ENCODE results near the gene TMPRSS11F.

Gene TMPRSS11F

DNA sequence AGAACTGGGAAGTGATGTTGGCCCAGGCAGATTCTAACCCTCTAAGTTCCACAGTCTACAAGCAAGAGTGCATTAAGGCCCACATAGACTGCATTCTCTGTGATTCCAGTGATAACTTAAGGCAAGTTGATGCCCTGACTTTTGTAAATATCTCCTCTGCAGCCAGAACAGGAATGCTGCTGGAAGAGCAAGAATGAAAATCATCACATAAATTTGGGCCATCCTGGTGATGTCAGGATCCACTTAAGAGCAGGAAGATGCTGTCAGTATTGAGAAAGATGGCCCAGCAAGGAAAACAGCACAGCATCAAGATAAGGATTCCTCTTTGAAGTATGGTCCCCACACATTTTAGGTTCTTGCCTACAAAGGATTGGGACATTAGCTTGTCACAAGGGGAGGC lies 52.4 kb downstream of the TMPRSS11F start:
- DNase-seq: no peak

DNA sequence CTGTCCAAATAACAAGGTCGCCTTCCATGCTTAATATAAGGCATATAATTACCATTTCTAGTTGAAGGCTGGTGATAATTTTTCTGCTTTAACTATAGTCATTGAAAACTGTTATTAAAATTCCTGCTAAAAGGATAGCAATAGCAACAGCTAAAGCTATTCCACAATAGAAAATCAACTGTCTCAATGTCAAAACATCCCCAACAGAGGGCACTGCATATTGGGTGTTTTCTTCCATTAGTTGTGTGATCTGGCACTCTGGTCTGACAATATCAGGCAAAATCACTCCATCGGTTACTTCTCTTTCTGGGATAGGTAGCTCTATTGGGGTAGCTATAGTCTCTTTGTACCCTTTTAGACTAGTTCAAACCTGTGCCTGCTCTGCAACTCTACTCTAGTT lies 53.5 kb downstream of the TMPRSS11F start:
- DNase-seq: no peak

- DNase-seq: no peak
Measured at GRCh38 chr4:68074397-68074796, 55.3 kb downstream of the TMPRSS11F start.

DNA sequence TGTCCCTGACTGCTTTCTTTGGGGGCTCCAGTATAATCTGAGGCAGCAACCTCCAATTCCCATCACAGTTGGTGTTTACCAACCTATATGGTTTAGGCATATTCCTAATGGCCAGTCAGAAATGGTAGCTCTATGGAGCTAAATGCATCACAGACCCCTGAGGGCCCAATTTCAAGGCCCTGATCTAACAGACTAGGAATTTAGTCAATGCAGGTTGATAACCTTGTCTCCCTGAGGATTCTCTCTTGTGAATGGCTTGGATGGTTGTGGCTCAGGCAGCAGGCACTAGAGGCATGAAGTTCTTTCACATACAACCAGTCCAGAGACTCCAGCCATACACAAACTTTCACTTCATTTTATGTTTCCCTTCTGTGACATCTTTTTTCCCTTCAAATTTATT lies 59.4 kb downstream of the TMPRSS11F start:
- DNase-seq: no peak

DNA sequence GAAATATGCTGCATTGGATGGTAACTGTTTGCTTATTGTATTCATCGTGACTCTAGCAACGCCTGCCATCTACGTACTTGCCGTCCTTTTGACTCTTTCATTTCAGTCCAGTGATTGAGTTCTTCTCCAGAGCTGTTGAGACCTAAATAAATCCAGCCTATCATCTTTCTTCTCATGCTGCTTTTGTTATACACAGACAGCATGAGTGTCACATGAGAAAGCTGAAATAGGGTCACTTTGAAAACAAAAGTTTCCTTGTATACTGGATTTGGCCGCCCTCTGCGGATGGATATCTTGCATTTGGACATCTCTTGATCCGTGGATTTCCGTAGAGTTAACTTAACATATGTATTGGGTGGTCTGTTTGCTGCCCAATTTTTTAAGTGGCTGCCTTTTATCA lies 67.2 kb downstream of the TMPRSS11F start:
- no peak for DNase-seq

- DNase-seq: no peak
Measured at GRCh38 chr4:68038272-68038671, 91.4 kb downstream of the TMPRSS11F start.

DNA sequence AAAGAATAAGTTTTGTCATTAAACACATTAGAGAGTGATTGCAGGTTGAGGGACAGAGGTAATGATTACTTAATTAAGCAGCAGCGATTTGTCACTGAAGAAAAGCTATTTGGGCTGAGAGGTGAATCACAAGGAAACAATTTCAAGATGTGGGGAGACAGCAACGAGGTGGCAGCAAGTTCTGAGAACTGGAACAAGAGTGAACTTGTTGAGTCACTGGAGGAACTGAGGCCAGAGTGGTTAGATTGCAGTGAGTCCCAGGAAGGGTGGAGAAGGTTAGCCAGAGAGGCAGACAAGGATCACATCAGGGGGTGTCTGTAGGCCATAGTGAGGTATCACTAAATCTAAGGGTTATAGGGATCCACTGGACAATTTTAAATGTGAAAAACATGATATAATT lies 108.5 kb downstream of the TMPRSS11F start:
- no peak for DNase-seq

DNA sequence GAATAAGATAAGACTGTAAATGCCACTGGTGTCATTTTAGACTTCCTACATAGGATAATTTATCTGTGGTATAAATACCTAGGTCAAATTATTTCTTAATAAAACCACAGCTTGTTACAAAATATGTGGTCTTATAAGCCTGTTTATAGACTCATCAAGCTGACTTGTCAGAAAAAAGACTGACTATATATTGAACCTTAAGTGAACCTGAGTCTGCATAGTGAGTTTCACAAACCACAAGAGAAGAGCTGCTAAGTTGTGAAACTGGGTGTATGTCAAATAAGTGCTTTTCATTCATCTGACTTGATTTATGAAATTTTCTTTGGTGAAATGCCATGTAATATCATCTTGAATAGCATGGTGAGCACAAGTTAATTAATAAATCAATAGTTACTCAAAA lies 118.0 kb downstream of the TMPRSS11F start:
- no peak for DNase-seq

Measured in activated naive CD4-positive, alpha-beta T cell (primary cell).